Stimulated activated CD4-positive, alpha-beta T cell treated with anti-CD3 and anti-CD28 coated beads, Interleukin-1b, Interleukin-23, amount 100 ng/mL, for 48 hours (primary cell): ENCODE results near the gene OR2F2.

Experiments
- DNase-seq: peaks from one replicate; pipeline ENCODE4 v3.0.0-alpha.2; 2020

The OR2F2 gene

GRCh38 chr7:143934526-143935325 lies at the start of gene OR2F2:
OR2F2 (plus strand) TSS chr7:143935233; CDS start chr7:143935233, 0 bp downstream.
- DNase-seq: no peak

GRCh38 chr7:143885951-143886350 lies 49.1 kb upstream of the OR2F2 start:
- DNase-seq: no peak

GRCh38 chr7:143886826-143887477 lies 48.1 kb upstream of the OR2F2 start:
- no peak for DNase-seq

GRCh38 chr7:143889068-143889467 lies 46.0 kb upstream of the OR2F2 start:
- DNase-seq: no peak

- DNase-seq: no peak
These were observed 44.5 kb upstream of the OR2F2 start for GRCh38 chr7:143890558-143890957.

- no peak for DNase-seq
These were observed 43.6 kb upstream of the OR2F2 start for GRCh38 chr7:143891457-143891856.

GRCh38 chr7:143892527-143893300 lies 42.3 kb upstream of the OR2F2 start:
- no peak for DNase-seq

- DNase-seq: no peak
These were observed 38.4 kb upstream of the OR2F2 start for GRCh38 chr7:143896667-143897066.

- DNase-seq: no peak
These were observed 36.2 kb upstream of the OR2F2 start for GRCh38 chr7:143898810-143899209.

- no peak for DNase-seq
These were observed 34.7 kb upstream of the OR2F2 start for GRCh38 chr7:143900230-143900766.

GRCh38 chr7:143901332-143901667 lies 33.7 kb upstream of the OR2F2 start:
- no peak for DNase-seq

- peak; percentile 89 for DNase-seq
These were observed 33.2 kb upstream of the OR2F2 start, which contains the start of gene TCAF1 for GRCh38 chr7:143901668-143902331. TCAF1 (minus strand) TSS chr7:143902176; CDS start chr7:143876608, 25,568 bp downstream.

- no peak for DNase-seq
These were observed 32.6 kb upstream of the OR2F2 start for GRCh38 chr7:143902332-143902899.

- no peak for DNase-seq
These were observed 29.5 kb upstream of the OR2F2 start for GRCh38 chr7:143905509-143905908.

- no peak for DNase-seq
These were observed 28.9 kb upstream of the OR2F2 start for GRCh38 chr7:143906151-143906550.

GRCh38 chr7:143906895-143907294 lies 28.1 kb upstream of the OR2F2 start:
- no peak for DNase-seq

- no peak for DNase-seq
These were observed 26.9 kb upstream of the OR2F2 start for GRCh38 chr7:143908120-143908519.

- DNase-seq: no peak
These were observed 25.2 kb upstream of the OR2F2 start for GRCh38 chr7:143909863-143910262.

GRCh38 chr7:143910473-143911248 lies 24.4 kb upstream of the OR2F2 start:
- no peak for DNase-seq

- DNase-seq: no peak
These were observed 21.0 kb upstream of the OR2F2 start for GRCh38 chr7:143913945-143914615.
